Neuron (in vitro differentiated cells): ENCODE data around the gene MBD2.
A peak's percentile ranks its signal among the peaks of the same experiment; 100 is the strongest.

Experiments
- H2AFZ ChIP-seq: one replicate; pipeline ENCODE4 v1.6.1; 2013; ENCODE audit warnings: low read depth, mild to moderate bottlenecking, inconsistent platforms, low read length, moderate library complexity
- H3K27me3 ChIP-seq: one replicate; pipeline ENCODE4 v1.6.1; 2013; ENCODE audit warnings: low read length; ENCODE audit not compliant: insufficient read depth
- H3K36me3 ChIP-seq: one replicate; pipeline ENCODE4 v1.6.1; 2013; ENCODE audit warnings: low read length; ENCODE audit not compliant: insufficient read depth
- H3K4me1 ChIP-seq: one replicate; pipeline ENCODE4 v1.6.1; 2013; ENCODE audit warnings: low read length; ENCODE audit not compliant: insufficient read depth
- H3K4me3 ChIP-seq: 2 replicates; pipeline ENCODE4 v1.5.1; 2013; ENCODE audit warnings: mild to moderate bottlenecking, low read length, moderate library complexity
- H3K9me3 ChIP-seq: one replicate; pipeline ENCODE4 v1.6.1; 2013; ENCODE audit warnings: low read length

Gene MBD2

GRCh38 chr18:54250846-54251261, 26.4 kb upstream of the MBD2 start:
- H3K4me1 ChIP-seq, result peaks cover 19% of the 10 kb centered on the region
- no peak overlapping the region for H3K4me3 ChIP-seq
- H3K9me3 ChIP-seq, result no peaks in the 10 kb centered on the region
- H3K36me3 ChIP-seq, result no peaks in the 10 kb centered on the region
- H2AFZ ChIP-seq, result no peak overlapping the region
- H3K27me3 ChIP-seq, result no peaks in the 10 kb centered on the region

- Histone ChIP-seq H3K9me3 (no peaks in the 10 kb centered on the region), H3K4me3 (peak overlapping the region; percentile 9), H3K4me1 (peaks cover 11% of the 10 kb centered on the region), H3K36me3 (no peaks in the 10 kb centered on the region), H3K27me3 (no peaks in the 10 kb centered on the region), H2AFZ (peak overlapping the region; percentile 90)
These were observed 23.2 kb upstream of the MBD2 start for GRCh38 chr18:54247511-54248175.

DNA sequence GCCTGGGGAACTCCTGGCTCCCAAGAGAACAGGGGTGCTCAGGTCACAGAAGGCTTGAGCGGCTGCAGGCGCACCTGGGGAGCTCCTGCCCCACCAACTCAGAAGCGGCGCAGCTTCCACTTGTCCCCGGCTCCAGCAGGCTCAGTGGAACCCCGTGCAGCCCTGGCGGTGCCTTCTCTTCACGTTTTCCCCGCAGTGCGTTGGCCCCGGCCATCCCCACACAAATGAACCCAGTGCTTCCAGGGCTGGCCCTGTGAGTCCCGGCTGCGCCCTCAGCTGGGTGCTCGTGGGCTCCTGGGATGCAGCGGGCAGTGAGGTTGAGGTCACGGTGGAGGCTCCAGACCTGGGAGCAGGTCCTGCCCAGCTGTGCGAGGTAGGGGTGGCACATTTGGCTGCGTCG, 17.9 kb upstream of the MBD2 start:
- H3K4me3 ChIP-seq, result no peak overlapping the region
- H3K4me1 ChIP-seq, result peaks cover 7% of the 10 kb centered on the region
- H2AFZ ChIP-seq, result no peak overlapping the region
- H3K27me3 ChIP-seq, result no peaks in the 10 kb centered on the region
- no peaks in the 10 kb centered on the region for H3K36me3 ChIP-seq
- no peaks in the 10 kb centered on the region for H3K9me3 ChIP-seq

DNA sequence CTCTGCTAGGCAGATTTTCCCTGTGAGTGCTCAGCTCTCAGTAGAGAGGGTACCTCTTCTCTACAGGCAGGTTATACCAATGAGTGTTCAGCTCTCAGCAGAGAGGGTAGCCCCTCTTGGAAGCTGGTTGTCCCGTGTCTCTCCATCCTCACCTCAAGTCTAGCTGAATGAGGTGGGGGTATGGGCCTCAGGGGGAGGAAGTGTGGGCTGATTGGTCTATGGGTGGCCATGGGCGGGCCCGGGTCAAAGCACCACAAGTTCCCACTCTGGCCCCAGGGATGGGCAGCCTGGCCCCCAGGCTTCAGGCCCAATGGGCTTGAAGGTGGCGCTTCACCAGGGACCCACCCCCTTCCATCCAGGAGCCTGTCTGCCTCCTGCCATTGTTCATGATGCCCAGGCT, 17.0 kb upstream of the MBD2 start:
- Histone ChIP-seq H3K27me3 (no peaks in the 10 kb centered on the region), H3K36me3 (no peaks in the 10 kb centered on the region), H2AFZ (no peak overlapping the region), H3K4me1 (no peaks in the 10 kb centered on the region), H3K9me3 (no peaks in the 10 kb centered on the region), H3K4me3 (no peak overlapping the region)

GRCh38 chr18:54240629-54241107, 16.2 kb upstream of the MBD2 start:
- Histone ChIP-seq H3K9me3 (no peaks in the 10 kb centered on the region), H3K4me1 (no peaks in the 10 kb centered on the region), H3K36me3 (no peaks in the 10 kb centered on the region), H3K27me3 (no peaks in the 10 kb centered on the region), H3K4me3 (no peak overlapping the region), H2AFZ (no peak overlapping the region)

- Histone ChIP-seq H3K4me1 (no peaks in the 10 kb centered on the region), H3K36me3 (no peaks in the 10 kb centered on the region), H3K27me3 (no peaks in the 10 kb centered on the region), H3K4me3 (no peak overlapping the region), H3K9me3 (no peaks in the 10 kb centered on the region), H2AFZ (no peak overlapping the region)
These were observed 15.1 kb upstream of the MBD2 start for GRCh38 chr18:54239601-54240000.

- Histone ChIP-seq H3K36me3 (no peaks in the 10 kb centered on the region), H3K4me1 (no peaks in the 10 kb centered on the region), H3K27me3 (no peaks in the 10 kb centered on the region), H3K9me3 (no peaks in the 10 kb centered on the region), H2AFZ (no peak overlapping the region), H3K4me3 (no peak overlapping the region)
These were observed 14.6 kb upstream of the MBD2 start for GRCh38 chr18:54239091-54239490.

- H3K4me3 ChIP-seq, result no peak overlapping the region
- H3K9me3 ChIP-seq, result no peaks in the 10 kb centered on the region
- H2AFZ ChIP-seq, result no peak overlapping the region
- H3K27me3 ChIP-seq, result no peaks in the 10 kb centered on the region
- H3K4me1 ChIP-seq, result no peaks in the 10 kb centered on the region
- no peaks in the 10 kb centered on the region for H3K36me3 ChIP-seq
These were observed 13.9 kb upstream of the MBD2 start for GRCh38 chr18:54238173-54238936.

- no peak overlapping the region for H3K4me3 ChIP-seq
- H3K9me3 ChIP-seq, result no peaks in the 10 kb centered on the region
- H2AFZ ChIP-seq, result no peak overlapping the region
- H3K36me3 ChIP-seq, result no peaks in the 10 kb centered on the region
- no peaks in the 10 kb centered on the region for H3K27me3 ChIP-seq
- peaks cover 6% of the 10 kb centered on the region for H3K4me1 ChIP-seq
These were observed 11.4 kb upstream of the MBD2 start for GRCh38 chr18:54235871-54236270.

- peaks cover 6% of the 10 kb centered on the region for H3K4me1 ChIP-seq
- no peak overlapping the region for H3K4me3 ChIP-seq
- no peak overlapping the region for H2AFZ ChIP-seq
- no peaks in the 10 kb centered on the region for H3K36me3 ChIP-seq
- no peaks in the 10 kb centered on the region for H3K27me3 ChIP-seq
- H3K9me3 ChIP-seq, result no peaks in the 10 kb centered on the region
These were observed 9.3 kb upstream of the MBD2 start for GRCh38 chr18:54233747-54234146.

DNA sequence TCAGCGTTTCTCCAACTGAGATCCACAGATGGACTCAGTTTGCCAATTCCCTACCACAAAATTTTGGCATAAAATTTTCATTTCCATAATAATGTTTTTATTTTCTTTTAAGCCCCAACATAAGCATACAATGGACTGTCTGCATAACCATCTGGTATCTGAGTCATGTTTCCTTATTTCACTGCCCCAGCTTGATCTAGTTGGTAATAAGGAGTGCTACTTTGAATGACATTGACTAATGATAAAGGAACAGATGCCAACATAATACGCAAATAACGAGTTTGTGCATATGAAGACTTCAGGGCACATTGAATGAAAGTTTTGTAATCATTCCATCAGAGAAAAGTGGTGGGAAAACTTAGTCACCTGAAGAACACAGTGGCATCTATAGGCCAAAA, 8.8 kb upstream of the MBD2 start:
- Histone ChIP-seq H3K9me3 (no peaks in the 10 kb centered on the region), H3K4me1 (peaks cover 6% of the 10 kb centered on the region), H3K4me3 (no peak overlapping the region), H3K36me3 (no peaks in the 10 kb centered on the region), H2AFZ (no peak overlapping the region), H3K27me3 (no peaks in the 10 kb centered on the region)

- no peak overlapping the region for H3K4me3 ChIP-seq
- H3K36me3 ChIP-seq, result no peaks in the 10 kb centered on the region
- peak overlapping the region; percentile 28 for H2AFZ ChIP-seq
- peaks cover 6% of the 10 kb centered on the region for H3K4me1 ChIP-seq
- no peaks in the 10 kb centered on the region for H3K9me3 ChIP-seq
- no peaks in the 10 kb centered on the region for H3K27me3 ChIP-seq
These were observed 8.2 kb upstream of the MBD2 start for GRCh38 chr18:54232485-54233227.

DNA sequence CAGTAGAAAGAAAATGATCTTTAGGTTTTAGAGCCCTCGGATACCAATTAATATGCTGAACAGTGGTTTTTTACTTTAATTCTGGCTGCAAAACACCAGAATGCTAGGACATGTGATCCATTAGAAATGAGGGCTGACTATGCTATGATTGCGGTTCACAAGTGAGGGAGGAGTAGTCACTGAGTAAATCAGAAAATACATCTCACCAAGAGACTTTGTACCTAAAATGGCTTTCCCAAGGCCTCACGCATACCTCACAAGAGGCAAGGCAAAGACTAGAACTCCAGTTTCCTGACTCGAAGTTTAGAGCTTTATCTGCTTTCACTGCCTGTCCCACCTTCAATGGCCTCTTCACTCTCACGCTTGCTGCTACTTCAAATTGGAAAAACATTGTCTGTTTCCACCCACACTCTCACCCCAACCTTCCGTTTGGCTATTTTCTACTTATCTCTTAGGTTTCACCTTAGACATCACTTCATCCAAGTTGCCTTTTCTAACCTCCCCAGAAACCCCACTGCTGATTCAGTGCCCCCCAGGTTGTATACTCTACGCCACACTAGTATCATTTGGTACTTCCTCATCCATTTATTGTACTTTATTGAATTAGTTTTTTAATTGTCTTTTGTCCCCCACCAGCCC, 5.1 kb upstream of the MBD2 start:
- Histone ChIP-seq H3K4me3 (no peak overlapping the region), H3K27me3 (no peaks in the 10 kb centered on the region), H3K36me3 (no peaks in the 10 kb centered on the region), H2AFZ (no peak overlapping the region), H3K4me1 (peaks cover 9% of the 10 kb centered on the region), H3K9me3 (no peaks in the 10 kb centered on the region)
